Caki2 (cell line): Measurements from ENCODE around the gene KCNB1. TPM values are rescaled to one million over a fixed set of nuclear protein-coding genes. Genes with fewer than 3 reads are reported as not detected.

Source experiments
- DNase-seq: peaks from one replicate; pipeline ENCODE4 v3.0.0-alpha.2; 2015; ENCODE audit warnings: low read depth
- in situ Hi-C: cut with HindIII; loops from 2 replicates; pipeline ENCODE4 v1.10.0; 2016; ENCODE audit warnings: low sequenced_read_pairs, low pct_unique_long_range_greater_than_20kb, mixed read lengths
- total RNA-seq: library from RNA; depleted of rRNA; stranded (reverse); fragments of >200 nt; shearing (Covaris generic); gene quantifications from 2 replicates; pipeline ENCODE4 v1.2.3, GENCODE V29; 2014; ENCODE audit warnings: low replicate concordance

The KCNB1 gene
- total RNA-seq, 1 experiment from 2014 or later = not detected

GRCh38 chr20:49405062-49405683, 77.3 kb downstream of the KCNB1 start:
- no peak for DNase-seq
- in situ Hi-C loops = no loop called here

- in situ Hi-C loops = no loop called here
- DNase-seq = no peak
Measured at GRCh38 chr20:49404461-49404860, 78.0 kb downstream of the KCNB1 start.

- in situ Hi-C loops = no loop called here
- no peak for DNase-seq
Measured at GRCh38 chr20:49403911-49404310, 78.6 kb downstream of the KCNB1 start.

- in situ Hi-C loops = no loop called here
- DNase-seq = no peak
Measured at GRCh38 chr20:49403012-49403411, 79.5 kb downstream of the KCNB1 start.

- DNase-seq = no peak
- in situ Hi-C loops = no loop called here
Measured at GRCh38 chr20:49400904-49401303, 81.6 kb downstream of the KCNB1 start.

- no peak for DNase-seq
- in situ Hi-C loops = no loop called here
Measured at GRCh38 chr20:49400410-49400809, 82.1 kb downstream of the KCNB1 start.

- DNase-seq = no peak
- in situ Hi-C loops = no loop called here
Measured at GRCh38 chr20:49399329-49399728, 83.1 kb downstream of the KCNB1 start.

GRCh38 chr20:49398401-49399144, 83.9 kb downstream of the KCNB1 start:
- DNase-seq = no peak

GRCh38 chr20:49397525-49397924, 84.9 kb downstream of the KCNB1 start:
- in situ Hi-C loops = no loop called here
- no peak for DNase-seq

More at GRCh38 chr20:49398401-49399144, 83.9 kb downstream of the KCNB1 start:
- in situ Hi-C loops = no loop called here

GRCh38 chr20:49396230-49396629, 86.2 kb downstream of the KCNB1 start:
- in situ Hi-C loops = no loop called here

GRCh38 chr20:49395659-49396058, 86.8 kb downstream of the KCNB1 start:
- in situ Hi-C loops = no loop called here

More at GRCh38 chr20:49396230-49396629, 86.2 kb downstream of the KCNB1 start:
- DNase-seq = no peak

GRCh38 chr20:49395183-49395582, 87.3 kb downstream of the KCNB1 start:
- DNase-seq = no peak
- in situ Hi-C loops = no loop called here

More at GRCh38 chr20:49395659-49396058, 86.8 kb downstream of the KCNB1 start:
- DNase-seq = no peak

- in situ Hi-C loops = no loop called here
- no peak for DNase-seq
Measured at GRCh38 chr20:49394757-49395156, 87.7 kb downstream of the KCNB1 start.

- no peak for DNase-seq
- in situ Hi-C loops = no loop called here
Measured at GRCh38 chr20:49394264-49394663, 88.2 kb downstream of the KCNB1 start.

GRCh38 chr20:49393803-49394202, 88.7 kb downstream of the KCNB1 start:
- in situ Hi-C loops = no loop called here
- no peak for DNase-seq

GRCh38 chr20:49392745-49393144, 89.7 kb downstream of the KCNB1 start:
- DNase-seq = no peak
- in situ Hi-C loops = no loop called here

GRCh38 chr20:49391404-49392245, 90.8 kb downstream of the KCNB1 start:
- no peak for DNase-seq
- in situ Hi-C loops = no loop called here

- no peak for DNase-seq
- in situ Hi-C loops = no loop called here
Measured at GRCh38 chr20:49389854-49390253, 92.6 kb downstream of the KCNB1 start.

- no peak for DNase-seq
- in situ Hi-C loops = no loop called here
Measured at GRCh38 chr20:49388744-49389143, 93.7 kb downstream of the KCNB1 start.
